Stimulated activated CD8-positive, alpha-beta memory T cell treated with anti-CD3 and anti-CD28 coated beads, Interleukin-2, amount 100 ng/mL, for 48 hours (primary cell): ENCODE results near the gene ELMO1.

ENCODE experiments used
- DNase-seq, 2 donors: peaks; one replicate each; pipeline ENCODE4 v3.0.0-alpha.2; 2020; ENCODE audit warnings: low read depth in 2 of 2

ELMO1 gene

DNA sequence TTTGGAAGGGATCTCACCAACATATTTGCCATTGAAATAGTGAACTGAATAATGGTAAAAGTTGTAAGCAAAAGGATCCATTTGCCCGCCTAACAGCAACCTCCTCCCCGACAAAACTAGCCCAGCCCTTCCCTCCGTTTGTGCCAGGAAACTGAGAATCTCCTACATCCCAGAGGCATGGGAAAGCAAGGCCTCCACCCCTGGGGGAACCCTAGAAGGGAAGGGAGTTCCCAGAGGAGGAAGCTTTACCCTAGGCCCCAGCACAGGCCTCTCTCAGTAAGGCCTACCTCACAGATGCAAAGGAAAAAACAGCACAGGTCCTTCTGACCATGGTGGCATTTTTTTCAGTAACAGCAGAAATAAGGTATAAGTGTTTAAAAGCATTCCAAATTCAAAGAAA lies 229.7 kb downstream of the ELMO1 start:
- DNase-seq, result no peak

DNA sequence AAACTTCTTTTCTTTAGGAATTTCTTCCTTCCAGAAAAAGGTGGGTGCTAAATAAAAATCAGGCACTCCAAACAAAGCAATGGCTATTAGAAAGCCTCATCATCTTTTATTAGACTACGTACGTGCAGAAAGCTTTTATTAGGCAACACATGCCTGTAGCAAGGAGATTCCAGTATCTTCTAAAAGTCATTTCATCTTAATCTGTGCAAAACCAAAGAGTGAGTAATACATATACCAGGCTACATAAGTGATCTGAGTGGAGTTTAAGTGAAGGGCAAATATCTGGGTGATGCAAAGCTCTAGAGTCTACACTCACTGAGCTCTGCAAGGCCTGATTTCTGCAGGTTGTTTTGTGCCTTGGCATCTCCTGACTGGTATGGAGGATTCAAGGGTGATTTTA lies 231.7 kb downstream of the ELMO1 start:
- no peak for DNase-seq

DNA sequence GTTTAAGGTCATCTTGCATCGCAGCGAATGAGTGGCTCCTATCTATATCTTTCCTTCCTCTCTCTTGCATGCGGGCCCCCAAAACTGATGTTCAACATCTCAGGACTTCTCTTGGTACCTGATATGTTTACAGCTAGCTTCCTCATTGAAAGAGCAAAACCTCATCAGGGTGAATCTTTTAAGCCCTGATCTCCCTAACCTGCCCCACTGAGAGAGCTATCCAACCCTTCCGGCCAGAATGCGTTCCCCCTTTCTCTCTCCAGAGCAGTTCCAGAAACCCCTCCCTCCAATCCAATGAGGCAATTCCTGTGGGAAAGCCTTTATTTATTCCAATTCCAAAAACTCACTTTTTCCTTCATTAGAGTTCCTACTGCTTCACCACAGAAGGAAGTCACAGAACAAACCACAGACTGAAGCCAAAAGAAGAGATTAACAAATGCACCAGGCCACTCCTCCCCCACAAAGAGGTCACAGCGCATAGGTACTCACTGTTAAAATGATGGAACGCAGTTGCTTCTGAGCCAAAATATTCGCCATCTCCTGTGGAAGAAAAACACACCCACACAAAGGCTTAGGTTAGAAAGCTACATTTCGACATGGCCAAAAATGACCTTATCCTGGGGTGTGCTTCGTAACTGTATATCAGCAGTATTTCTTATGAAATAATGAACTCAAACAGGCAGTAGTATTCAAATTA lies 232.4 kb downstream of the ELMO1 start:
- DNase-seq, result no peak

DNA sequence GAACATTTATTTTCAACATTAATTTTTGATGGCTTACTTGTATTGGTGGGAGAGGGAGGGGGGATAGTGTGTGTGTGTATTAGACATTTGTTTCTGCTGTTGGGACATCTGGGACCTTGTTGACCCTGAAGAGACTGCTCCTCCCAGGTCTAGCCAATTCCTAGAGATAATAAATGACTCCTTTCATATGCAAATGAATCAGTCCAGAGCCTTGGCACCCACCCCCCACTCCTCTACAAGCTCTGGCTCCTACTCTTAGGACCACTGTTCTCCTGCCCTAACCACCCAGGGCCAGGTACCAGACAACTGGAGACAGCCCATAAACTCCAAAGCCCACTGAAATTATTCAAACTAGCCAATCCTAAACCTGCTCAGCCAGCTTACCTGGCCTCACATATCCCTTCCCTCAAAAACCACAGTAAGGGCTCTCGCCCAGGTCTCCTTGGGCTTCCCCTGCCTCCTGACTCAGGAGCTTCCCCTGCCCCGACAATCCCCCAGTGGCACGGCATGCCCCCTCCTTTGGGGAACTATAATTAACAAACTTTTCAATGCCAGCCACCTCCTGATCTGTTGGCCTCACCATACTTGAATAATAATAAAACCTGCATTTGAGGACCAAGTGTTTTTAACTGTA lies 233.3 kb downstream of the ELMO1 start:
- DNase-seq, result no peak

DNA sequence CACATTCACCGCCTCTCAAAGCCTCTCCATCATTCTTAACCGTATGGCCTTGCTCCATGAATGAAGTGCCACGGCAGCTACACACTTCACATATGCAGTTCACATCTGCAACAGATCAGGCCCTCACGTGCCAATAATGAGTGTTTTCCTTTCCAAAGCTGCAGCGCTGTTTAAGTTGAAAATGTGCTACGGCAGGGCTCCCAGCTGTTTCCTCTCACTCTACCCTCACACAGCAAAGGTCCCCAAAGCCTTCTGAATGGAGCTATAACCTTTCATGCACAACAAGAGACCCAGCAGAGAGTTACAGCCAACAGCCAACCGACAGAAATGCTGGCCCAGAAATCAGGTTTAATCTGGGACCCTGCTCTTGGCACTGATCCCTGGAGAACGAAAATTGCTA lies 236.1 kb downstream of the ELMO1 start:
- DNase-seq, result no peak

DNA sequence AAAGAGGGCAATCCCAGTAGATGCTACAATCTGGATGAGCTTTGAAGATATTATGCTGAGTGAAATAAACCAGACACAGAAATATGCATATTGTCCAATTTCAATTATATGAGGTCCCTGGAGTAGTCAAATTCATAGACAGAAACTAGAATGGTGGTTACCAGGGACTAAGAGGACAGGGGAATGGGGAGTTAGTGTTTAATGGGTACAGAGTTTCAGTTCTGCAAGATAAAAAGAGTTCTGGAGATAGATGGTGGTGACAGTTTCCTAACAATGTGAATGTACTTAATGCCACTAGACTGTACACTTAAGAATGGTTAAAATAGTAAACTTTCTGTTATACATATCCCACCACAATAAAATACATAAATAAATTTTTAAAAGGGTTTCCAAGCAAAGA lies 236.6 kb downstream of the ELMO1 start:
- no peak for DNase-seq

DNA sequence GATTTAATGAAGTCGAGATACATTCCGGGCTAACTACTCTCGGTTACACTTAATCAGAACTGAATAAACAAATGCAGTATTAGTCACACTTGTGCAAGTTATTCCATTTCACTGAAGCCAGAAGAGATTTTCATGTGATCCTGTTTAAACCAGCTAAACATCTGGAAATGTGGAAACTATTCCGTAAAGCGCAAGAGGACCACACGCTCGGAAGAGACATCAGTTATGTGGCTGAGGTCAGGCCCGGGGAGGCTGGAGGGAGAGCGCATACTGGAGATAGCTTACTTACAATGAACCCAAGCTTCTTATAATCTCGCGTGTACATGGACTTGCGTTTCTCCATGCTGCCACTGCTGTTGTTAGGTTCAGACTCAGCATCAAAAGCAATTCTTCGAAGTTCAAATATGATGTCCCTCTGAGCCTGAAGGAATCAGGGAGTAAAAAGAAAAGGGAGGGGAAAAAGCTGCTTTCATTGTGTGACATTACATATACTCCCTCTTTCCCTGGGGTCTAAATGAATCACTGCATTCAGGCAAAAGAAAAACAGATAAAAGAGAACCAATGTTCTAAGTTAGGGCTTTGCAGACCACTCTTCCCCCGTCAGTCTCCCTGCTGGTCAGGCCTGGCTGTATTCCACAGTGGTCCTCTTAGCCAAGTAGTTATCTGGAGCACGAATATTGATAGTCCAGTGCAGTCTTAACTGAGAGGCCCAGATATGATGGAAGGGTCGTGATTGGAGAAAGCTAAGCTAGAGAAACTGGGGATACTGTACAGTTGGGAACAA lies 237.4 kb downstream of the ELMO1 start:
- DNase-seq, result no peak

DNA sequence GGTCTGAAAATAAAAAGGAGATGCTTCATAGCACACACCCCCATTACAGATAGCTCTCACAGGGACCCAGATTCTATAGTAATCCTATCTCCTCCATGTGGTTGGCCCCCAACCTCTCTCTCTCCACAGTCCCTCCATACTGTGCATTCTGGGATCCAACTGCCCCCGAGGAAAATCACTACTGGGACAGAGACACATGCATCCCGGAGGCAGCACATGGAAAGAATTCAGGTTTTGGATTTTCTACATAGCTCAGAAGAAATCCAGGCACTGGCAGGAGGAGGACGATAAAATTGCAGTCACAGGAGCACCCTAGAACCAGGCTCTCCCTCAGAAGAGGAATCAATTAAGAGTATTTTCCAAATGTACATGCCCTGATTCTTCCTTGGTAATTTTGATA lies 239.5 kb downstream of the ELMO1 start:
- no peak for DNase-seq

DNA sequence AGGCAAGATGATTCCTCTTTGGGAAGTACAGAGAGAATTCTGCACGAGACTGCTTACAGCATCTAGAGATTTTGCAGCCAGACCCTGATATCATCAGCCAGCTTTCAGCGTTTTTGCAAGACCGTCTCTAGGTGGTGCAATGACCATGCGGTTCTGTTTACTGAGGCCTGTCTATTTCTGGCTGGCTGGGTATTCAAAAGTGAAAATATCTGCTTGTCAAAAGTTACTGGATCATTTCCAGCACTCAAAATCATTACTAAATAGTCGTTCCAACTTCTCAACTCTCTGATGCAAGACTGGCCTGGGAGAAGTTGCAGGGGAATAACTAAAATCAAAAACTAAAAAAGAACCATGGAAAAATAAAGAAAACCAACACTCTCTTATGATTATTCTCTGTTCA lies 240.1 kb downstream of the ELMO1 start:
- no peak for DNase-seq

DNA sequence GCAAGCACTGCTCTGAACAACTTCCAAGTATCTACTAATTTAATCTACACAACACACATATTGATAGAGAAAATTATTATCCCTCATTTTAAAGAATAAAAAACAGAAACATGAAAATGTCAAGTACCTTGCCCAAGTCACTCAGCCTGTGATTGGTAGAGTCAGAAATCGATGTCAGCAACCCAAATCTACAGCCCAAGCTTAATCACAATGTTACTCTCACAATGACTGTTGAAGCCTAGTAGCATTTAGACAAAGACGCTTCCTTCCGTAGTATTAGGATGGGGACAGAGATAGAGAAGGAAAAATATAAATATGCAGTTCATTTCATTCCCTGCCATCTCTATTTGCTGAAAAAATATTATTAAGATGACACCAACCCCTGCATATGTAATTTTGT lies 242.5 kb downstream of the ELMO1 start:
- no peak for DNase-seq

DNA sequence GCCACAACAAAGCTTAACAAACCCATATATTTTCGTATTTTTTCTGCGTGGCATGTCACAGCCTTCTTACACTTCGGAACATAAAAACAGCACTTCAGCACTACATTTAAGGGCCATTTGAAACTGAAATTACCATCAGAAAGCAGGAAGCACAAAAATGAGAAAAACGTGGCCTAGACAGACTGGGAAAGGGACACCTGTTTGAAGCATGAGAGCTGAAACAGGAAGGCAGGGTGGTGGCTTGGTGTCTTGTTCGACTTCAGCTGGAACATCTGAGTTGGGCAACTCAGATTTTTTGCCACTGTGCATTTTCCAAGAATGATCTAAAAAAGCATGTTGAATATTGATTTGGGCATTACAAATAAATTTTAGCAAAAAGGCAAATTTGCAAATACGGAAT lies 243.2 kb downstream of the ELMO1 start:
- no peak for DNase-seq

DNA sequence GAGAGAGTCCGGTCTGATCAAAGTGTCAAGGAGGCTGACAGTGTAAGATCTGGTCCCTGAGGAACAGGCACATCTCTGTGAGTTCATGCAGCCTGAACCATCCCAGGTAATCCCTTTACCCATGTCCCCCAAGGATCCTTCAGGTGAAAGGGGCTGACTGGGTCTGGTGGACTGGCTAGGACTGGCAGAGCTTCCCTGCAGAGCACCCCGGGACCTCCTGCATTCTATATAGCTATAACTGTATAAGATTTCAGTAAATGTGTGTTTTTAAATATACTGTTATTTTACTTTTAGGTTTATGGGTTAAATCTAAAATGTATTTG lies 246.8 kb downstream of the ELMO1 start:
- DNase-seq, result no peak

DNA sequence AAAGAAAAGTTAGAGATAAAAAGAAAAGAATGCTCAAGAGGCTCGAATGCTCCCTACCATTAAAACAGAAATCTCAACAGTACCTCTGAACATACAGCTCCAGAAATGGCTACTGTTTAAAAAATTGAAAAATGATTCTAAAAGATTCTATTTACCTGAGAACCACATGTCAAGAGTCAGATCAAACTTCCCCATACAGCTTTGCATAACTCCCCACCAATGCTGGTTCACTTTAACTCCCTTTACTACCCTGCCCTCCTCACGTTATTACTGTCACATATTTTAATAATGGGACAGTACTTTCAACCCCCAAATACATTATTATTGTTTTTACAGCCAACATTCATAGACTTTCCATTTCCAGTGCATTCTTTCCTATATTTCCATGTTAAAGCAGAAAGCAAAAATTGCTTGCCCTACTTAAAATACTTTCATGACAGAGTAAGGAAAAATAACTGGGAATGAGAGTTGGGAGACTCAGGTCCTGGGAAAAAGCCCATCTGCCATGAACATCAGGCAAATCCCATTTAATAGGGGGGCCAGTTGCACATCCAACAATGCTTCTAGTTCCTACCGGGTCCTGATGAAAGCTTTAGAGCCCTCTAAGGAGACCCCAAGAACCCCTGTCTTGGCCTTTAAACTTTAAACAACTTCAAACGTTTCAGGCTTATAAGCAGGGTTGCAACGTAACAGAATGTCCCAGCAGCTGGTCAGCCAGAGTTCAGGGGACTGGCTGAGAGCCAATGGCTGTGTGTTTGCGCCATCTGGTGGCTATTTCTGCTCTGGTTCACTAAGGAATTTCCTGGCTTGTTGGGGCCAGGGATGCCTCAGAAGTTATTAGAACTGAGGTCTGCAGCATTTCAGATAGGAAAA lies 247.4 kb downstream of the ELMO1 start:
- DNase-seq, result peak; percentile 22 to 37

DNA sequence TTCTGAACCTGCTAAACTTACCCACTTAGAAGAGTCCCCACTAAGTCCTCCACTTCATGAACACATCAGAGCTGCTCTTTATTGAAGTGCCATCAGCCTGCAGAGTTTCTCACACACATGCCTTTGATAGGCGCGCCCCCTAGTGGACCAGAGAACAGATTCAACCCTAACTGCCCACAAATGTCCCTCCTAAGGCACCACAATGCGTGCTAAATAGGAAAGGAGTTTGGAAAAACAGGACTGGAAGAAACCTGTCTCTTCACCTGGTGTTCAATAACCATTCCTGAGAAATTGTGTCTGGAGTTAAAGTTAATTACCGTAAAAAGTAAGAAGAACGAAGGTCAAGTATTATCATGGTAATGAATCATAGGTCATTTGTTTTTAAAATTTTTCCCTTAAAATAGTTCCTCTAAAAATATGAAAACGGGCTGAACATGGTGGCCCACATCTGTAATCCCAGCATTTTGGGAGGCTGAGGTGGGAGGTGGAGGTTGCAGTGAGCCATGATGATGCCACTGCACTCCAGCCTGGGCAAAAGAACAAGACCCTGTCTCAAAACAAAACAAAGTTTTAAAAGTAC lies 249.7 kb downstream of the ELMO1 start:
- peak; percentile 57 to 61 for DNase-seq

DNA sequence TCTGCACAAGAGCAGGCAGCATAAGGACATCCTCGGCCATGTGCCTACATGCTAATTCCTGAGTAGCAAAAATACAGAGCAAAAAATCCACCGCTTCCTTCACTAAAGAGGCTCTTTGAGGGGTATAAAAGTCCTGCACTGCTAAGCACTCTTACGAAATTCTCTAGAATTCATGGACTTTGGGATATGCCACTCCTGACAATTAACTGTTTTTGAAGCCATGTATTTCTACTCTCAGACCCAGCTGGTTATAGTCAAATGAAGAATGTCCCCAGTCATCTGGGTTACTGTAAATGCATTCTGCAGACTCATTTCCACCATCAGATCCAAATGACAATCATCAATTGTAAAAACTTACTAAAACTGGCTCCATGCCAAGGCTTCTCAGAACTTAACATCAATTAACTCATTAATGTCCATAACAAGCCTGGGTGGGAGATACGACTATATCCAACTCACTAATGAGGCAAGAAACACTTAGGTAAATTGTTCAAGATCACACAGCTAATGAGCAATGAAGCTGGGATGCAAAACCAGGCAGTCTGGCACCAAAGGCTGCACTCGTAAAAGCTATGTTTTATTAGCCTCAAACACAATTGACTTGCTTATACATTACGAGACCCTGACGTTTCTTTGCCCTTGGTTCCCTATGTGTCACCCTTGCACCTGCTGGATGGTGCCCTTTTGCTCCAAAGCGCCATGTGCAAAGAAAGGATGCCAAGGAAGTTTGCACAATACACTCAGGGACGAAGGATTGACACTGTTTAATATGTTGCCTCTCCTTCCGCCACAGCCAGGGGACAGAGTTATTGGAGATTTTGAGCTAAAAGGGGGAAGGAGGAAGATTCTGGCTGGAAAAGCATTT lies 250.4 kb downstream of the ELMO1 start:
- no peak for DNase-seq

DNA sequence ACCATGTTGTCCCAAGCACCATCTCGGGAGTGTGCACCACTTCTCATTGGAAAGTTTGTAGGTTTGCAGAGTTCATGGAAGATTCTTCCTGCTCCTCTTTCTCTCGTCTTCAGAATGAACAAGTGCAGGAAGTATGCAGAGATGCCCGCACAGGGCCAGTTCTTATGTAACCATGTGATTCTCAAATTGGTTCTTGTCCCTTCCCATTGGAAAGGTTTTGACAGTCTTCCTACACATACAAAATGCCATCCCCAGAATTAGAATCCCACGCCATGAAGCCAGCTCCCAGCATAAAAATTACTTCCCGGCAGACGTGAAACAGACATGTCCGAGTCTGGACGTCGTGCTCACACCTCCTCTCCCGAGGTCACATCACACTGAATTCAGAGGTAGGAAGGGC lies 251.6 kb downstream of the ELMO1 start:
- DNase-seq, result no peak

DNA sequence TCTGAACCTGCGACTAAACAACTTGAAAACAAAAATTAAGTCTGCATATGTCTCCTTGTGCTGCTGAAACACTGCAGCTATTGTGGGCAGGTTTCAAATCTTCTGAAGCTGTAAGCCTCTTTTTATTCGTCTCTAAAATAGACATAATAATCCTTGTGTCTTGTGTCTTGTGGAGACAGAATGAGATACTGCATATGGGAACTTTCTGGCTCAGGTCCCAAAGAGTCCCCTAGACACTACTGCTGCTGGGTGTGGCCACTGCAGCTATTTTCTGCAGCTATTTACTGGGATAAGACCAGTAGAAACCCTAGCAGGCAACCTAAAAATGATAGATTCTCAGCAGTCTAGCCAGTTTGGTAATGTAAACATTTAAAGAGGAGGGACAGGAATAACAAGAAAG lies 252.0 kb downstream of the ELMO1 start:
- no peak for DNase-seq

DNA sequence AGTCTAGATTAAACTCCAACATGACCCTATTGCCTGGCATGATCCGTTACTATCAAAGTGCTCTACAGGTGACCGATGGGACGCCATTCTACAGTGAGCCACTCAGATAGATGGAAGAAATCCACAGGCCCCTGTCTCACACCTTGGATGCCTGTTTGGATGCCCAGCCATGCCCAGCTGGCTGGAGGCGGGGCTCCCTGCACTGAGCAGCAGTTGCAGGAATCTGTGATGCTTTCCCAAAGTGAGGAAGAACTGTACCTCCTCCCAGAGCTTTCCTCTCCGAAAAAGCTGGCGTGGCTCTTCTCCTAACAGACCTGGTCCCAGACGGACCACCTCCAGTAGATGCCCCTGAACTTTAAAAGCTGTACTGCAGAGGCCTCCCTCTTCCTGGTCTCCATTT lies 253.3 kb downstream of the ELMO1 start:
- DNase-seq, result no peak

DNA sequence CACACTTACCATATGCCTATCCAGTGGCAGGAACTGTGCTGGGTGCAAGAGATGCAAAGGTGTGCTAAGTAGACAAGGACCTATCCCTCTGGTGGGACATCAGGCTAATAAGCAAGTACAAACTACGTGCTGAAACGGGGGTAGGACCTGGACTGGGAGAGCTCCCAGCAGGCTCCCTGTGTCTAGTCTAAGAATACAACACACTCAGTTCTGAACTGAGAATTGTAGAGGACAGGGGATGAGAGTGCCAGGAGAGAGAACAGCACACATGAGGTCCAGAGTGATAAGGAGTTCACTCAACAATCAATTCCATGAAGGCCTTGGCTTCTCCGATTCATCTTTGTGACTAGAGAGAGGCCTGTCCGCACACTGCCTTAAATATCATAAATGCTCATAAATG lies 253.7 kb downstream of the ELMO1 start:
- no peak for DNase-seq

DNA sequence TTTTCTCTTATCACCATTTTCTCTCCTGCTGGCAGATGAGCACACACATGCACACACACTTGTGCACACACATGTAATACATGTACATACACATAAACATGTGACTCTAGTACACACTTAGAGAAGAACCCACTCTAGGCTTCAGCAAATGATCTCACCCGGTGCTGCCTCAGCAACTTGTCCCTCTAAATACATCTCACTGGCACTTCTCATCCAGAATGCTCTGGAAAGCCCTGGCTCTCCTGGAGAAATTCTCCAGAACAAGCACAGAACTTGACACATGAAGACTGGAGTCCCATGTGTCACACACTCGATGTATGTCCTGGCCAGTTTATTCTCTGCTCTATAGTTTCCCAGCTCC lies 254.9 kb downstream of the ELMO1 start:
- DNase-seq, result no peak
